ENCODE data around the gene TMEM132C. TPM values are rescaled to one million over a fixed set of nuclear protein-coding genes. Genes with fewer than 3 reads are reported as not detected.

Gene TMEM132C
- total RNA-seq: under 1 TPM in 2 of 3 donors, not detected in 1; 0.08 to 0.41 TPM
- 0.29 TPM for total RNA-seq (2013)

GRCh38 chr12:128267131-128267622 is at the start of gene TMEM132C:
Gene TMEM132C, plus strand, starts transcription at chr12:128267170. Its CDS starts 233 bp downstream, at chr12:128267403.
- ATAC-seq (no peak), DNase-seq (no peak)
- no peak for TF ChIP-seq CTCF (IDR thresholded peaks at IDR 0.05)
- Histone ChIP-seq H3K9me3 (ENCODE audit: control insufficient read depth, insufficient read depth, low read length) (no peaks in the 10 kb centered on the region), H3K27me3 (ENCODE audit: control insufficient read depth, insufficient read depth, low read length) (peaks cover 11% of the 10 kb centered on the region), H3K4me3 (ENCODE audit: low read length) (no peak within 1 kb of the TSS), H3K36me3 (ENCODE audit: control insufficient read depth, insufficient read depth, low read length) (no peaks in the 10 kb centered on the region), H3K4me1 (ENCODE audit: control insufficient read depth, insufficient read depth, low read length) (no peaks in the 10 kb centered on the region), H3K27ac (ENCODE audit: low read length) (no peak within 1 kb of the TSS)
- Mint-ChIP-seq H3K27me3 (ENCODE audit: low read depth in 2 of 2) (peaks cover 44 to 53% of the 10 kb centered on the region in 2 donors), H3K9me3 (no peaks in the 10 kb centered on the region), H3K4me1 (no peaks in the 10 kb centered on the region), H3K4me3 (peak within 1 kb of the TSS; percentile 13), H3K36me3 (no peaks in the 10 kb centered on the region), H3K27ac (no peak within 1 kb of the TSS)
- intact Hi-C loops (cut with micrococcal nuclease): no loop called here
- WGBS (ENCODE audit: insufficient coverage): 4% methylated on average over 73 of the region's 73 CpGs

GRCh38 chr12:128224226-128224625 is 42.7 kb upstream of the TMEM132C start:
- Histone ChIP-seq H3K9me3 (ENCODE audit: control insufficient read depth, insufficient read depth, low read length) (no peaks in the 10 kb centered on the region), H3K27ac (ENCODE audit: low read length) (no peak overlapping the region), H3K27me3 (ENCODE audit: control insufficient read depth, insufficient read depth, low read length) (no peaks in the 10 kb centered on the region), H3K4me3 (ENCODE audit: low read length) (no peak overlapping the region), H3K36me3 (ENCODE audit: control insufficient read depth, insufficient read depth, low read length) (no peaks in the 10 kb centered on the region), H3K4me1 (ENCODE audit: control insufficient read depth, insufficient read depth, low read length) (no peaks in the 10 kb centered on the region)
- H3K4me3 Mint-ChIP-seq: no peak overlapping the region
- no peaks in the 10 kb centered on the region for H3K36me3 Mint-ChIP-seq
- H3K4me1 Mint-ChIP-seq: no peaks in the 10 kb centered on the region
- intact Hi-C loops (cut with micrococcal nuclease): no loop called here
- no peak for ATAC-seq
- DNase-seq: no peak
- H3K27me3 Mint-ChIP-seq (ENCODE audit: low read depth in 2 of 2): peaks cover 0 to 14% of the 10 kb centered on the region in 2 donors
- peaks cover 0 to 2% of the 10 kb centered on the region in 2 donors for H3K9me3 Mint-ChIP-seq
- TF ChIP-seq CTCF (IDR thresholded peaks at IDR 0.05): no peak
- WGBS (ENCODE audit: insufficient coverage): 79% methylated on average over 7 of the region's 7 CpGs
- H3K27ac Mint-ChIP-seq: no peak overlapping the region

GRCh38 chr12:128228581-128228980 is 38.4 kb upstream of the TMEM132C start:
- 64% methylated on average over 6 of the region's 6 CpGs for WGBS (ENCODE audit: insufficient coverage)
- peaks cover 0 to 14% of the 10 kb centered on the region in 2 donors for H3K27me3 Mint-ChIP-seq (ENCODE audit: low read depth in 2 of 2)

More at GRCh38 chr12:128228581-128228980, 38.4 kb upstream of the TMEM132C start:
- no peak for ATAC-seq
- Histone ChIP-seq H3K36me3 (ENCODE audit: control insufficient read depth, insufficient read depth, low read length) (no peaks in the 10 kb centered on the region), H3K4me1 (ENCODE audit: control insufficient read depth, insufficient read depth, low read length) (no peaks in the 10 kb centered on the region), H3K9me3 (ENCODE audit: control insufficient read depth, insufficient read depth, low read length) (no peaks in the 10 kb centered on the region), H3K27me3 (ENCODE audit: control insufficient read depth, insufficient read depth, low read length) (no peaks in the 10 kb centered on the region), H3K27ac (ENCODE audit: low read length) (no peak overlapping the region), H3K4me3 (ENCODE audit: low read length) (no peak overlapping the region)
- Mint-ChIP-seq H3K27ac (no peak overlapping the region), H3K9me3 (peaks cover 0 to 5% of the 10 kb centered on the region in 2 donors), H3K4me1 (no peaks in the 10 kb centered on the region), H3K4me3 (no peak overlapping the region), H3K36me3 (no peaks in the 10 kb centered on the region)
- TF ChIP-seq CTCF (IDR thresholded peaks at IDR 0.05): no peak
- no peak for DNase-seq
- intact Hi-C loops (cut with micrococcal nuclease): no loop called here

Measured in natural killer cell (primary cell).